HG02759 (cell line): ENCODE results near the gene KLF15.

Source experiments
- ATAC-seq: cut with Tn5 transposase; IDR thresholded peaks from one replicate; pipeline ENCODE4 v1.9.1; 2021; ENCODE audit warnings: mild to moderate bottlenecking, moderate library complexity; ENCODE audit not compliant: unreplicated experiment

The KLF15 gene

GRCh38 chr3:126364130-126364695 is 7.0 kb upstream of the KLF15 start:
- ATAC-seq, result no peak

- no peak for ATAC-seq
Measured at GRCh38 chr3:126361211-126361610, 4.0 kb upstream of the KLF15 start.

GRCh38 chr3:126360714-126361060 is 3.5 kb upstream of the KLF15 start:
- ATAC-seq, result no peak

GRCh38 chr3:126360046-126360713 is 3.0 kb upstream of the KLF15 start:
- no peak for ATAC-seq

GRCh38 chr3:126358816-126359181 is 1.6 kb upstream of the KLF15 start:
- no peak for ATAC-seq

GRCh38 chr3:126358038-126358815 is 1.0 kb upstream of the KLF15 start:
- ATAC-seq, result no peak

GRCh38 chr3:126356373-126357264 is 589 bp downstream of the KLF15 start:
- no peak for ATAC-seq

GRCh38 chr3:126355777-126356372 is 1.3 kb downstream of the KLF15 start:
- no peak for ATAC-seq

- ATAC-seq, result no peak
Measured at GRCh38 chr3:126355251-126355650, 2.0 kb downstream of the KLF15 start.

GRCh38 chr3:126354776-126355175 is 2.4 kb downstream of the KLF15 start:
- no peak for ATAC-seq

GRCh38 chr3:126353694-126354321 is 3.4 kb downstream of the KLF15 start:
- ATAC-seq, result no peak

- ATAC-seq, result no peak
Measured at GRCh38 chr3:126352476-126353454, 4.4 kb downstream of the KLF15 start.

- no peak for ATAC-seq
Measured at GRCh38 chr3:126351771-126352475, 5.3 kb downstream of the KLF15 start.

- no peak for ATAC-seq
Measured at GRCh38 chr3:126351086-126351770, 6.0 kb downstream of the KLF15 start.

- ATAC-seq, result no peak
Measured at GRCh38 chr3:126350502-126351085, 6.6 kb downstream of the KLF15 start.

- no peak for ATAC-seq
Measured at GRCh38 chr3:126349611-126350501, 7.4 kb downstream of the KLF15 start.

GRCh38 chr3:126349071-126349470 is 8.1 kb downstream of the KLF15 start:
- ATAC-seq, result no peak
